Stimulated activated CD4-positive, alpha-beta T cell treated with anti-CD3 and anti-CD28 coated beads, Interleukin-2, amount 100 ng/mL, for 24 hours (primary cell): ENCODE data around the gene CD244.
"Not testable (repeated sequence)": the region's sequence is repeated elsewhere in the genome, so short reads cannot be mapped to it uniquely, and the experiment has no call there.

Experiments used
- DNase-seq, 2 donors: peaks; one replicate each; pipeline ENCODE4 v3.0.0-alpha.2; 2020

Gene CD244

GRCh38 chr1:160877221-160877620 is 14.5 kb upstream of the CD244 start:
- no peak for DNase-seq

- no peak for DNase-seq
Measured at GRCh38 chr1:160876311-160876710, 13.6 kb upstream of the CD244 start.

- DNase-seq = not testable (repeated sequence)
Measured at GRCh38 chr1:160875591-160875990, 12.9 kb upstream of the CD244 start.

- no peak for DNase-seq
Measured at GRCh38 chr1:160874935-160875334, 12.2 kb upstream of the CD244 start.

- DNase-seq = no peak
Measured at GRCh38 chr1:160868141-160868540, 5.5 kb upstream of the CD244 start.

- not testable (repeated sequence) for DNase-seq
Measured at GRCh38 chr1:160867651-160868050, 5.0 kb upstream of the CD244 start.

- DNase-seq = no peak
Measured at GRCh38 chr1:160866695-160867260, 4.1 kb upstream of the CD244 start.

GRCh38 chr1:160866001-160866694 is 3.5 kb upstream of the CD244 start:
- no peak for DNase-seq

- DNase-seq = no peak
Measured at GRCh38 chr1:160865337-160865736, 2.6 kb upstream of the CD244 start.

- no peak for DNase-seq
Measured at GRCh38 chr1:160864173-160864572, 1.5 kb upstream of the CD244 start.

- no peak for DNase-seq
Measured at GRCh38 chr1:160863774-160864131, 1.1 kb upstream of the CD244 start.

GRCh38 chr1:160863061-160863773 is 530 bp upstream of the CD244 start:
- DNase-seq = no peak

GRCh38 chr1:160860840-160861505 is 1.7 kb downstream of the CD244 start:
- no peak for DNase-seq

- no peak for DNase-seq
Measured at GRCh38 chr1:160859166-160859565, 3.5 kb downstream of the CD244 start.

- no peak for DNase-seq
Measured at GRCh38 chr1:160858507-160858906, 4.2 kb downstream of the CD244 start.

GRCh38 chr1:160858097-160858496 is 4.6 kb downstream of the CD244 start:
- no peak for DNase-seq

GRCh38 chr1:160855181-160855981 is 7.3 kb downstream of the CD244 start:
- DNase-seq = no peak

- no peak for DNase-seq
Measured at GRCh38 chr1:160853754-160854153, 8.9 kb downstream of the CD244 start.

- DNase-seq = no peak
Measured at GRCh38 chr1:160853014-160853413, 9.7 kb downstream of the CD244 start.

GRCh38 chr1:160850993-160851392 is 11.7 kb downstream of the CD244 start:
- DNase-seq = no peak

- no peak for DNase-seq
Measured at GRCh38 chr1:160850541-160850940, 12.1 kb downstream of the CD244 start.

- no peak for DNase-seq
Measured at GRCh38 chr1:160846281-160846680, 16.4 kb downstream of the CD244 start.
